ENCODE results near the gene NAPB.

The NAPB gene

GRCh38 chr20:23409800-23410199 lies 11.5 kb downstream of the NAPB start:
- no peak for TF ChIP-seq CTCF (IDR thresholded peaks at IDR 0.05)

DNA sequence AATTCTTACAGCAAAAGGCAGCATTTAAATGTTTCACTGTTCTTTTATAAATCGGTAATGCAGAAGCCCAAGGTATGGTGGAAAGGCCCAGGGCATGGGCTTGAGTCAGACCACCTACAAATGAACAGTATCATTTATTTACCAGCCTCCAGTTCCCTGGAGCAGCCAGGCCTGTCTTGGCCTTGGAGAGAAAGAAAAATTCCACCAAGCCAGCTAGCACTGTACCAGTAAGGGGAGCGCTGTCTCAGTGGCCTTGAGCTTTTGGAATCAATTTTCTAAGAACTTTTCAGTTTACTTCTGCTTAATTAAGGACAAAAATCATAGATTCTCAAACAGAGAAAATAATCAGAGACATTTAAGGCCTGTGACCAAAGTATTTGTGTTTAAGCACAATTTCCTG lies 12.3 kb downstream of the NAPB start:
- TF ChIP-seq CTCF (IDR thresholded peaks at IDR 0.05), result no peak

- TF ChIP-seq CTCF (IDR thresholded peaks at IDR 0.05), result no peak
Measured at GRCh38 chr20:23407781-23408464, 13.4 kb downstream of the NAPB start.

DNA sequence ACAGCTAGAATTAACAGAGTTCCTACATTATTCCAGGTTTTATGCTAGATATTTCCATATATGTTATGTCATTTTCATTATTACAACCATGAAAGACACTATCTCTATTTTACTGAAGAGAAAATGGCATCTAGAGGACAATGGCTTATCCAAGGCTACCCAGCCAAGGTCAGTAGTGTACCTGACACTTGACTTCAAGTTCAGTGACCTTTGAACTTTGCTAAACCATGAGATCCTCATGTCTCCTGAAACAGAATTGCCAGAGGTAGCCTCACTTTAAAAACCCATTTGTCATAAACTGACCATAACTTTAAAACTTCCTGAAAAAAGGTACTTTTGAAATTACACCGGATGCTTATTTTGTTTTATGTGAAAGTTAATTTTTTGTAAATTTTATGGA lies 14.4 kb downstream of the NAPB start:
- no peak for TF ChIP-seq CTCF (IDR thresholded peaks at IDR 0.05)

GRCh38 chr20:23404196-23404595 lies 17.1 kb downstream of the NAPB start:
- TF ChIP-seq CTCF (IDR thresholded peaks at IDR 0.05), result no peak

- TF ChIP-seq CTCF (IDR thresholded peaks at IDR 0.05), result no peak
Measured at GRCh38 chr20:23403751-23404150, 17.5 kb downstream of the NAPB start.

- no peak for TF ChIP-seq CTCF (IDR thresholded peaks at IDR 0.05)
Measured at GRCh38 chr20:23401051-23401450, 20.2 kb downstream of the NAPB start.

Data from LNCAP (cell line).